Gastrocnemius medialis (tissue), 4 donors: ENCODE measurements around the gene CACNA2D3. TPM values are rescaled to one million over a fixed set of nuclear protein-coding genes. Genes with fewer than 3 reads are reported as not detected.

Experiments
- ATAC-seq, 2 donors: fragments of 150-250 bp; one replicate each; pipeline ENCODE4 v1.9.1; 2016
- DNase-seq, 2 donors: peaks; one replicate each; pipeline ENCODE4 v3.0.0-alpha.2; 2019
- H3K27ac ChIP-seq, 4 donors: fragments of 200-600 bp; sonication (generic); 1 replicate in 1 of 4; 2 replicates in 3 of 4; pipeline ENCODE4 v1.5.1; 2016 to 2018; ENCODE audit warnings: mild to moderate bottlenecking in 2 of 4, moderate library complexity in 1 of 4
- H3K27me3 ChIP-seq, 3 donors: fragments of 200-600 bp; sonication (generic) in 2 of 3; 1 replicate in 1 of 3; 2 replicates in 2 of 3; pipeline versions ENCODE4 v1.5.1 to v1.6.0; 2016 to 2019; ENCODE audit warnings: mild to moderate bottlenecking in 1 of 3, moderate library complexity in 1 of 3
- H3K36me3 ChIP-seq, 2 donors: fragments of 200-600 bp; sonication (generic) in 1 of 2; one replicate each; pipeline ENCODE4 v1.5.1; 2017 to 2018
- H3K4me1 ChIP-seq, 2 donors: fragments of 200-600 bp; sonication (generic) in 1 of 2; one replicate each; pipeline ENCODE4 v1.5.1; 2016 to 2017; ENCODE audit warnings: mild to moderate bottlenecking in 2 of 2
- H3K4me3 ChIP-seq, 4 donors: fragments of 200-600 bp; sonication (generic) in 3 of 4; 1 replicate in 1 of 4; 2 replicates in 3 of 4; pipeline ENCODE4 v1.5.1; 2016 to 2019; ENCODE audit warnings: mild to moderate bottlenecking in 2 of 4
- H3K9me3 ChIP-seq, 3 donors: fragments of 200-600 bp; sonication (generic) in 2 of 3; 1 replicate in 1 of 3; 2 replicates in 2 of 3; pipeline ENCODE4 v1.5.1; 2016 to 2019
- POLR2A ChIP-seq, 2 donors: fragments of 450-650 bp; IDR thresholded peaks; one replicate each; pipeline ENCODE4 v1.6.1; 2017; ENCODE audit warnings: antibody characterized with exemption in 2 of 2, mild to moderate bottlenecking in 2 of 2, moderate library complexity in 2 of 2
- in situ Hi-C, 4 donors: fragments of 200-750 bp; cut with MboI; loops; one replicate each; pipeline versions ENCODE4 v1.15.0 to v1.8.0; 2017; ENCODE audit warnings: low sequenced_read_pairs in 4 of 4
- intact Hi-C: fragments of 100-400 bp; cut with DNase I; formaldehyde crosslinking; loops from one replicate; pipeline ENCODE4 v1.15.1; 2023; ENCODE audit warnings: low total_unique reads
- total RNA-seq, 4 donors: library from RNA; depleted of rRNA; stranded (reverse); fragments of >200 nt; gene quantifications; one replicate each; pipeline versions ENCODE4 v1.1.0 to v1.2.3, GENCODE V29; 2016
- TF ChIP-seq, protein P1 (sequence below), 5 experiments: fragments of 450-650 bp in 3 of 5; fragments of 200-600 bp in 2 of 5; sonication (generic) in 2 of 5; IDR thresholded peaks in 4 of 5; conservative IDR thresholded peaks in 1 of 5; 1 replicate in 4 of 5; 2 replicates in 1 of 5; pipeline ENCODE4 v1.5.1; 2016 to 2019; ENCODE audit warnings: antibody characterized with exemption in 5 of 5, mild to moderate bottlenecking in 3 of 5, moderate library complexity in 3 of 5

Gene CACNA2D3
- total RNA-seq, 4 donors from 2014 or later, result 4.7 to 14.4 (median 7.1) TPM

DNA sequence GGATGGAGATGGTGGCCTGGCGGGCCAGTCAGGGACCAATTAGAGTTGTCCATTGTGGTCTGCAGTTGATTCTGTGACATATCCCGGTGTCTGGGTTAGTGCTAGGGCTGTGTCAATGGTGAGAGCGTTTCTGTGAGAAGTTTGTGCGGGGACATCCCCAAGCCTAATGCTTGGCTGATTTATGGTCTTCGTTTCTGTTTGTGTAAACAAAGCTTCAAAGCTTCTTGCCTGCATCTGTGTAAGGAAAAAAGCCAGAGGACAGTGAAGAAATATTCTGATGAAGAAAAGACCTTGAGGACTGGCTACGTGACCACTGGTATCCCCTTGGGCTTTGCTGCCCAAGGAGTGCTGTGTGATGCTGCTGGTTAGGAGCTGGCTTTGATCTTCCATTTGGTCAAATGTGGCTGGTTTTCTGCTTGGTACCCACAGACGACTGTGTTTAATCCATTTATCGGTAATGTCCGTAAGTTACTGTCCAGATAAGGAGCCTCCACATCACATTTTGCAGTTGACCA lies 880.1 kb downstream of the CACNA2D3 start:
- ATAC-seq (no peak), DNase-seq (no peak)
- in situ Hi-C loops, result no loop called here
- Histone ChIP-seq H3K4me1 (peaks cover 0 to 3% of the 10 kb centered on the region in 2 donors), H3K27ac (no peak overlapping the region), H3K4me3 (no peak overlapping the region), H3K9me3 (no peaks in the 10 kb centered on the region), H3K27me3 (no peaks in the 10 kb centered on the region), H3K36me3 (no peaks in the 10 kb centered on the region)
- intact Hi-C loops, result no loop called here
- TF ChIP-seq, protein P1, sequence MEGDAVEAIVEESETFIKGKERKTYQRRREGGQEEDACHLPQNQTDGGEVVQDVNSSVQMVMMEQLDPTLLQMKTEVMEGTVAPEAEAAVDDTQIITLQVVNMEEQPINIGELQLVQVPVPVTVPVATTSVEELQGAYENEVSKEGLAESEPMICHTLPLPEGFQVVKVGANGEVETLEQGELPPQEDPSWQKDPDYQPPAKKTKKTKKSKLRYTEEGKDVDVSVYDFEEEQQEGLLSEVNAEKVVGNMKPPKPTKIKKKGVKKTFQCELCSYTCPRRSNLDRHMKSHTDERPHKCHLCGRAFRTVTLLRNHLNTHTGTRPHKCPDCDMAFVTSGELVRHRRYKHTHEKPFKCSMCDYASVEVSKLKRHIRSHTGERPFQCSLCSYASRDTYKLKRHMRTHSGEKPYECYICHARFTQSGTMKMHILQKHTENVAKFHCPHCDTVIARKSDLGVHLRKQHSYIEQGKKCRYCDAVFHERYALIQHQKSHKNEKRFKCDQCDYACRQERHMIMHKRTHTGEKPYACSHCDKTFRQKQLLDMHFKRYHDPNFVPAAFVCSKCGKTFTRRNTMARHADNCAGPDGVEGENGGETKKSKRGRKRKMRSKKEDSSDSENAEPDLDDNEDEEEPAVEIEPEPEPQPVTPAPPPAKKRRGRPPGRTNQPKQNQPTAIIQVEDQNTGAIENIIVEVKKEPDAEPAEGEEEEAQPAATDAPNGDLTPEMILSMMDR (IDR thresholded peaks at IDR 0.05 in 4 of 5, conservative IDR thresholded peaks at IDR 0.05 in 1 of 5), result no peak
- TF ChIP-seq POLR2A (IDR thresholded peaks at IDR 0.05), result no peak

DNA sequence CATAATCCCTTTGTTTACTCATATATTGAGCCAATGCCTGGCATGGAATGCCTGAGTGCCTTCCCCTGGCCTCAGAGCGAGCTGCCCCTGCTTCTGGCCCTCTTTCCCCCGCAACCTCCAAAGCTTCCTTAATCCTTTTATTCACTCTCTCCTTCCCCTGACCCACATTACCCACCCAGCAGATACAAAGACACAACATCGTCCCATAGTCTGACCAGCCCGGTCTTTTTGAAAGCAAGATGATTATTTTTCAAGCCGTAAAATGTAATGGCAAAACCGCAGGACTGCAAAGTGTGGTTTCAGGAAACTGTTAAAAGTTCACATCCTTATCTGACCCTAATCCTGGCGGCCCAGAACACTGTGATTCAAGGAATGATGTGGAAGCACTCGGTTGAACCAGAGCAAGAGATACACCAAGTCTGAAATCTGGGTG lies 883.9 kb downstream of the CACNA2D3 start:
- H3K4me3 ChIP-seq, result no peak overlapping the region
- ATAC-seq (no peak), DNase-seq (no peak)
- in situ Hi-C loops (no loop called here), intact Hi-C loops (no loop called here)
- H3K9me3 ChIP-seq, result no peaks in the 10 kb centered on the region
- H3K27ac ChIP-seq, result no peak overlapping the region
- H3K27me3 ChIP-seq, result no peaks in the 10 kb centered on the region
- no peak for TF ChIP-seq POLR2A (IDR thresholded peaks at IDR 0.05)
- TF ChIP-seq, protein P1 (IDR thresholded peaks at IDR 0.05 in 4 of 5, conservative IDR thresholded peaks at IDR 0.05 in 1 of 5), result no peak
- H3K4me1 ChIP-seq, result no peaks in the 10 kb centered on the region
- H3K36me3 ChIP-seq, result no peaks in the 10 kb centered on the region

DNA sequence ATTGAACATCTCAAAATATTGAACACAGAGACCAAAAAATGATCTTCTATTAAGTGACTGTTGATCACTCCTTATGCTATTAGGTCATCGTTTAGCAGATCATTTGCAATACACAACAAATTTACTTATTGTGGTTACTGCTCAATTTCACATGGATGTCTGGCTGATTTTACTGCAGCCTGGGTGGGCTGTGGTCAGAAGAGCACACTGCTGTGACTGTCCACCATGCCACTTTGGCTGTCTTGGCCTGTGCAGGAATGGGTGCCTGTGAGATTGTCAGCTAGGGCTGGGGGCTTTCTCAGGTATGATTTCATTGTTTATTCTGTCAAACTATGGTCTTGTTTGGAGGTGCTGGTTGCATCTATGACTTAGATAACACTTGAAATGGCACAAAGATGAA lies 885.6 kb downstream of the CACNA2D3 start:
- no peak for ATAC-seq
- in situ Hi-C loops, result no loop called here
- Histone ChIP-seq H3K27ac (no peak overlapping the region), H3K36me3 (no peaks in the 10 kb centered on the region), H3K4me3 (no peak overlapping the region), H3K27me3 (no peaks in the 10 kb centered on the region), H3K9me3 (no peaks in the 10 kb centered on the region), H3K4me1 (no peaks in the 10 kb centered on the region)
- TF ChIP-seq, protein P1 (IDR thresholded peaks at IDR 0.05 in 4 of 5, conservative IDR thresholded peaks at IDR 0.05 in 1 of 5), result no peak
- TF ChIP-seq POLR2A (IDR thresholded peaks at IDR 0.05), result no peak
- DNase-seq, result no peak
- intact Hi-C loops, result no loop called here

DNA sequence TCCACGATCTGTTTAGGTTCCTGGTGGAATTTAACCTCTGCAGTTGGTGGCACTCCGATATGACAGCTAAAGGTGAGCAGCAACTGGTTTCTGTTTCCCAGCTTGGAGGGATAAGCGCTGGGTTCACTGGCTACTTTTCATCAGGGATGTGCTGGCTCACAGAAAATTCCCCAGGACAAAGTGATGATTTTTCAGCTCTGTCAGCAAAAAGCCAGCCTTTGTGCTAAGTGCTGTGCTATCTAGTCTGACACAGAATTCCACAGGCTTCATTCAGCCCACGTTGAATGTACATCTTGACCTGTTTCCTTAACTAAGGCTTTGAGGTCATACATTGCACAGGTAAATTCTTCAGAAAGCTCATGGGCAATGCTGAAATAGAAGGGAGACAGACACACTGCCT lies 887.0 kb downstream of the CACNA2D3 start:
- in situ Hi-C loops, result no loop called here

More for the DNA sequence above, 887.0 kb downstream of the CACNA2D3 start:
- Histone ChIP-seq H3K9me3 (no peaks in the 10 kb centered on the region), H3K27ac (no peak overlapping the region), H3K36me3 (no peaks in the 10 kb centered on the region), H3K4me3 (no peak overlapping the region), H3K27me3 (no peaks in the 10 kb centered on the region), H3K4me1 (no peaks in the 10 kb centered on the region)
- TF ChIP-seq, protein P1 (IDR thresholded peaks at IDR 0.05 in 4 of 5, conservative IDR thresholded peaks at IDR 0.05 in 1 of 5), result no peak
- no peak for TF ChIP-seq POLR2A (IDR thresholded peaks at IDR 0.05)
- ATAC-seq, result no peak
- intact Hi-C loops, result no loop called here
- no peak for DNase-seq
